ENCODE data around the gene CYP26A1. TPM values are rescaled to one million over a fixed set of nuclear protein-coding genes. Genes with fewer than 3 reads are reported as not detected.

CYP26A1 gene
- total and polyA plus RNA-seq, 2 donors (not counting 1 experiment from before 2014, with no cell fraction given), result under 0.01 TPM; not detected in 1

DNA sequence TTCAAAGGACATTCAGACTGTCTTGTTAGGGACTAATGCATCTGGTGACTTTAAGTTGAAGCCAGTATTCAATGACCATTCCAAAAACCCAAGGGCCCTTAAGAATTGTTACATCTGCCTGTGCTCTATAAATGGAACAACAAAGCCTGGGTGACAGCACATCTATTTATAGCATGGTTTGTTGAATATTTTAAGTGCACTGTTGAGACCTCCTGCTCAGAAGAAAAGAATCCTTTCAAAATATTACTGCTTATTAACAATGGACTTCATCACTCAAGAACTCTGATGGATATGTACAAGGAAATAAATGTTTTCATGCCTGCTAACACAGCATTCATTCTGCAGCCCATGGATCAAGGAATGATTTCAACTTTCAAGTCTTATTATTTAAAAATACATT is 46.2 kb upstream of the CYP26A1 start:
- no peaks in the 10 kb centered on the region for H4K20me1 ChIP-seq (ENCODE audit: control insufficient read depth, extremely low read depth, insufficient read depth, low read length)
- H3K27me3 ChIP-seq (ENCODE audit: control insufficient read depth, insufficient read depth, low read length), result no peaks in the 10 kb centered on the region
- no peaks in the 10 kb centered on the region for H3K79me2 ChIP-seq (ENCODE audit: control insufficient read depth, insufficient read depth, low read length)
- no peak overlapping the region for H3K9ac ChIP-seq (ENCODE audit: insufficient read depth, low read length)
- H3K27ac ChIP-seq (ENCODE audit: insufficient read depth, low read length), result no peak overlapping the region
- no peak overlapping the region for H2AFZ ChIP-seq (ENCODE audit: low read length)
- H3K36me3 ChIP-seq (ENCODE audit: control insufficient read depth, insufficient read depth, low read length), result no peaks in the 10 kb centered on the region
- TF ChIP-seq EZH2 (IDR thresholded peaks at IDR 0.05; ENCODE audit: low read length, missing control alignments), result no peak
- TF ChIP-seq, protein P1, sequence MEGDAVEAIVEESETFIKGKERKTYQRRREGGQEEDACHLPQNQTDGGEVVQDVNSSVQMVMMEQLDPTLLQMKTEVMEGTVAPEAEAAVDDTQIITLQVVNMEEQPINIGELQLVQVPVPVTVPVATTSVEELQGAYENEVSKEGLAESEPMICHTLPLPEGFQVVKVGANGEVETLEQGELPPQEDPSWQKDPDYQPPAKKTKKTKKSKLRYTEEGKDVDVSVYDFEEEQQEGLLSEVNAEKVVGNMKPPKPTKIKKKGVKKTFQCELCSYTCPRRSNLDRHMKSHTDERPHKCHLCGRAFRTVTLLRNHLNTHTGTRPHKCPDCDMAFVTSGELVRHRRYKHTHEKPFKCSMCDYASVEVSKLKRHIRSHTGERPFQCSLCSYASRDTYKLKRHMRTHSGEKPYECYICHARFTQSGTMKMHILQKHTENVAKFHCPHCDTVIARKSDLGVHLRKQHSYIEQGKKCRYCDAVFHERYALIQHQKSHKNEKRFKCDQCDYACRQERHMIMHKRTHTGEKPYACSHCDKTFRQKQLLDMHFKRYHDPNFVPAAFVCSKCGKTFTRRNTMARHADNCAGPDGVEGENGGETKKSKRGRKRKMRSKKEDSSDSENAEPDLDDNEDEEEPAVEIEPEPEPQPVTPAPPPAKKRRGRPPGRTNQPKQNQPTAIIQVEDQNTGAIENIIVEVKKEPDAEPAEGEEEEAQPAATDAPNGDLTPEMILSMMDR (conservative IDR thresholded peaks at IDR 0.05 in 1 of 2, IDR thresholded peaks at IDR 0.05 in 1 of 2; ENCODE audit: low read depth in 1 of 2, low read length in 2 of 2), result no peak
- H3K4me2 ChIP-seq (ENCODE audit: extremely low read depth, insufficient read depth, low read length), result no peak overlapping the region
- H3K4me1 ChIP-seq (ENCODE audit: control insufficient read depth, extremely low read depth, insufficient read depth, low read length), result peaks cover 7% of the 10 kb centered on the region
- DNase-seq (ENCODE audit: low read depth in 2 of 2), result no peak
- no peak overlapping the region for H3K4me3 ChIP-seq (replicated peaks in 1 of 4; ENCODE audit: control extremely low read depth in 1 of 4, insufficient read depth in 1 of 4, low read depth in 3 of 4, low read length in 4 of 4)
- H3K9me3 ChIP-seq (ENCODE audit: control insufficient read depth, insufficient read depth, low read depth, low read length), result no peaks in the 10 kb centered on the region

DNA sequence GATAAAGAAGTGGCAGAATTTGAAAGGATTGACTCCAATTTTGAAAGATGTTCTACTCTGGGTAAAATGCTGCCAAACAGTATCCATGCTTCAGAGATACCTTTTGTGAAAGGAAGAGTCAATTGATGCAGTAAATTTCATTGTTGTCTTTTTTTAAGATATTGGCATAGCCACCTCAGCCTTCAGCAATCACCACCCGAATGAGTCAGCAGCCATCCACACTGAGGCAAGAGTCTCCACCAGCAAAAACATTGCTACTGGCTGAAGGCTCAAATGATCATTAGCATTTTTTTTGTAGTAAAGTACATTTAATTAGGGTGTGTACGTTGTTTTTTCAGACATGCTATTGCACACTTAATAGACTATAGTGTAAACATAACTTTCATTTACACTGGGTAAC is 44.8 kb upstream of the CYP26A1 start:
- H3K27ac ChIP-seq (ENCODE audit: insufficient read depth, low read length), result no peak overlapping the region

DNA sequence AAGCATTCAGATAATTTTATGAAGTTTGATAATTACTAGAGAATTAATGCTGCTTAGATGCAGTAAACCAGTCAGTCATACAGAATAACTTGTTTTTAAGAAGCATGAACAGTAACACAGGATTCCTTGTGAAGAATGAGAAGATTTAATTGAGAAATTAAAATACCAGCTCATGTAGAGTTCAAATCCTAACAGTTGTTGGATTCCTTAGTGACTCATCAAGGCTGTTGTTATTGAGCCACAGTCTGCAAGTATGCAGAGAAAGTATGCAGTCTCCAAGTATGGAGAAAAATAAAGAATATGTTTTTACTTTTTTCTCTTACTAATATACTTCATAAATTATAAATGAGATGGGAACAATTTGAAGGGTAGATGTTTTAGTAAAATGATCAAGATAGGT is 43.3 kb upstream of the CYP26A1 start:
- no peak overlapping the region for H2AFZ ChIP-seq (ENCODE audit: low read length)
- no peaks in the 10 kb centered on the region for H3K79me2 ChIP-seq (ENCODE audit: control insufficient read depth, insufficient read depth, low read length)

More for the DNA sequence above, 44.8 kb upstream of the CYP26A1 start:
- H2AFZ ChIP-seq (ENCODE audit: low read length), result no peak overlapping the region
- H3K79me2 ChIP-seq (ENCODE audit: control insufficient read depth, insufficient read depth, low read length), result no peaks in the 10 kb centered on the region
- H3K27me3 ChIP-seq (ENCODE audit: control insufficient read depth, insufficient read depth, low read length), result no peaks in the 10 kb centered on the region
- H3K4me2 ChIP-seq (ENCODE audit: extremely low read depth, insufficient read depth, low read length), result no peak overlapping the region
- peak; percentile 55 to 72 for DNase-seq (ENCODE audit: low read depth in 2 of 2)
- no peak overlapping the region for H3K4me3 ChIP-seq (replicated peaks in 1 of 4; ENCODE audit: control extremely low read depth in 1 of 4, insufficient read depth in 1 of 4, low read depth in 3 of 4, low read length in 4 of 4)
- H4K20me1 ChIP-seq (ENCODE audit: control insufficient read depth, extremely low read depth, insufficient read depth, low read length), result no peaks in the 10 kb centered on the region
- H3K4me1 ChIP-seq (ENCODE audit: control insufficient read depth, extremely low read depth, insufficient read depth, low read length), result peaks cover 7% of the 10 kb centered on the region
- no peaks in the 10 kb centered on the region for H3K9me3 ChIP-seq (ENCODE audit: control insufficient read depth, insufficient read depth, low read depth, low read length)
- no peak for TF ChIP-seq EZH2 (IDR thresholded peaks at IDR 0.05; ENCODE audit: low read length, missing control alignments)
- no peak overlapping the region for H3K9ac ChIP-seq (ENCODE audit: insufficient read depth, low read length)
- no peaks in the 10 kb centered on the region for H3K36me3 ChIP-seq (ENCODE audit: control insufficient read depth, insufficient read depth, low read length)

More for the DNA sequence above, 43.3 kb upstream of the CYP26A1 start:
- TF ChIP-seq, protein P1 (conservative IDR thresholded peaks at IDR 0.05 in 1 of 2, IDR thresholded peaks at IDR 0.05 in 1 of 2; ENCODE audit: low read depth in 1 of 2, low read length in 2 of 2), result no peak
- no peak for TF ChIP-seq EZH2 (IDR thresholded peaks at IDR 0.05; ENCODE audit: low read length, missing control alignments)
- Histone ChIP-seq H3K27ac (ENCODE audit: insufficient read depth, low read length) (peak overlapping the region; percentile 48), H3K4me2 (ENCODE audit: extremely low read depth, insufficient read depth, low read length) (peak overlapping the region; percentile 54), H3K9me3 (ENCODE audit: control insufficient read depth, insufficient read depth, low read depth, low read length) (no peaks in the 10 kb centered on the region), H3K36me3 (ENCODE audit: control insufficient read depth, insufficient read depth, low read length) (no peaks in the 10 kb centered on the region), H3K4me3 (replicated peaks in 1 of 4; ENCODE audit: control extremely low read depth in 1 of 4, insufficient read depth in 1 of 4, low read depth in 3 of 4, low read length in 4 of 4) (no peak overlapping the region), H3K9ac (ENCODE audit: insufficient read depth, low read length) (no peak overlapping the region), H4K20me1 (ENCODE audit: control insufficient read depth, extremely low read depth, insufficient read depth, low read length) (no peaks in the 10 kb centered on the region), H3K4me1 (ENCODE audit: control insufficient read depth, extremely low read depth, insufficient read depth, low read length) (peaks cover 7% of the 10 kb centered on the region), H3K27me3 (ENCODE audit: control insufficient read depth, insufficient read depth, low read length) (no peaks in the 10 kb centered on the region)
- peak; percentile 76 to 84 for DNase-seq (ENCODE audit: low read depth in 2 of 2)

All from fibroblast of lung (primary cell).